Erythroblast (primary cell): Measurements from ENCODE around the gene PFKFB3.

Experiments used
- GATA1 ChIP-seq: IDR thresholded peaks from 2 replicates; pipeline ENCODE4 v1.6.1; 2011; ENCODE audit warnings: low read depth, mild to moderate bottlenecking, control low read depth, low read length, moderate library complexity
- POLR2A ChIP-seq: IDR thresholded peaks from 2 replicates; pipeline ENCODE4 v1.6.1; 2011; ENCODE audit warnings: mild to moderate bottlenecking, low read length

DNA sequence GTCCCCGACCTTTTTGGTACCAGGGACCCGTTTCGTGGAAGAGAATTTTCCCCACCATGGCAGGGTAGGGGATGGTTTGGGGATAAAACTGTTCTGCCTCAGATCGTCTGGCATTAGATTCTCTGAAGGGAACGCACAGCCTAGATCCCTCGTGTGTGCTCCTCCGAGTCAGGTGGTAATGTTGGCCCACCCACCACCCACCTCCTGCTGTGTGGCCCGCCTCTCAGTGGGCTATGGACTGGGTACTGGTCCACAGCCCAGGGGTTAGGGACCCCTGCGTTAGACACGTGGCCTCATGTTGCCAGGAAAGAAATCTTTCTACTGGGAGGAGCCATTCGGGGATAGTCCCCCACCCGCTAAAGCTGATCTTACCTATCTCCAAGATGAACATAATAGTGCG, 27.0 kb downstream of the PFKFB3 start:
- TF ChIP-seq POLR2A (no peak), GATA1 (no peak)
